ENCODE measurements around the gene RAX. TPM values are rescaled to one million over a fixed set of nuclear protein-coding genes. Genes with fewer than 3 reads are reported as not detected.

RAX gene
- total RNA-seq, 1 experiment from 2014 or later = not detected

- in situ Hi-C loops (cut with HindIII; ENCODE audit: low pct_unique_long_range_greater_than_20kb, low sequenced_read_pairs) = no loop called here
- TF ChIP-seq REST (IDR thresholded peaks at IDR 0.05; ENCODE audit: insufficient read depth in 1 of 2, low read depth in 2 of 2, low read length in 1 of 2) (no peak), CTCF (IDR thresholded peaks at IDR 0.05) (peak; percentile 71)
- POLR2A ChIA-PET = no interaction called here
Observed at GRCh38 chr18:59249199-59249774, 24.0 kb downstream of the RAX start.

GRCh38 chr18:59246796-59247195 is 26.5 kb downstream of the RAX start:
- ChIA-PET CTCF (no interaction called here), POLR2A (no interaction called here)
- no TSS peak for BruUV-seq (replicated peaks)
- Histone ChIP-seq H3K4me3 (ENCODE audit: low read depth in 2 of 2, low read length in 2 of 2) (no peak overlapping the region), H3K27ac (ENCODE audit: low read length) (no peak overlapping the region), H3K36me3 (ENCODE audit: control insufficient read depth, insufficient read depth, low read length) (no peaks in the 10 kb centered on the region), H3K9me3 (ENCODE audit: control insufficient read depth, insufficient read depth, low read depth, low read length) (no peaks in the 10 kb centered on the region), H3K4me1 (ENCODE audit: control insufficient read depth, insufficient read depth, low read length) (no peaks in the 10 kb centered on the region), H3K27me3 (ENCODE audit: control insufficient read depth, insufficient read depth, low read length) (peaks cover 2% of the 10 kb centered on the region)
- DNase-seq (ENCODE audit: low read depth, low spot score) (no peak), ATAC-seq (no peak)
- TF ChIP-seq POLR2AphosphoS5 (IDR thresholded peaks at IDR 0.05; ENCODE audit: low read depth, low read length) = no peak
- no peak for TF ChIP-seq REST (IDR thresholded peaks at IDR 0.05; ENCODE audit: insufficient read depth in 1 of 2, low read depth in 2 of 2, low read length in 1 of 2)
- no peak for TF ChIP-seq TCF7L2 (IDR thresholded peaks at IDR 0.05; ENCODE audit: low read depth, low read length)
- TF ChIP-seq CTCF (IDR thresholded peaks at IDR 0.05) = no peak
- TF ChIP-seq SIN3A (IDR thresholded peaks at IDR 0.05; ENCODE audit: borderline replicate concordance, insufficient read depth, low read depth, low read length) = no peak
- in situ Hi-C loops (cut with HindIII; ENCODE audit: low pct_unique_long_range_greater_than_20kb, low sequenced_read_pairs) = no loop called here
- intact Hi-C loops (cut with micrococcal nuclease; ENCODE audit: unreplicated experiment) = loop anchor here (5.0 kb wide), 2 partner anchors 61 to 156 kb away; no protein-coding TSS in a partner anchor

More at GRCh38 chr18:59249199-59249774, 24.0 kb downstream of the RAX start:
- peaks cover 2% of the 10 kb centered on the region for H3K27me3 ChIP-seq (ENCODE audit: control insufficient read depth, insufficient read depth, low read length)
- no peaks in the 10 kb centered on the region for H3K9me3 ChIP-seq (ENCODE audit: control insufficient read depth, insufficient read depth, low read depth, low read length)
- no peaks in the 10 kb centered on the region for H3K4me1 ChIP-seq (ENCODE audit: control insufficient read depth, insufficient read depth, low read length)
- intact Hi-C loops (cut with micrococcal nuclease; ENCODE audit: unreplicated experiment) = loop anchor here (5.0 kb wide), 2 partner anchors 58 to 153 kb away; no protein-coding TSS in a partner anchor
- no TSS peak for BruUV-seq (replicated peaks)
- ATAC-seq (peak; percentile 74; the same call in 1 of the 2 replicates), DNase-seq (ENCODE audit: low read depth, low spot score) (peak; percentile 72)
- CTCF ChIA-PET = interaction anchor here (0.5 to 1.6 kb wide), 3 partner anchors 59 to 373 kb away, joined by 6 to 14 read pairs (median 10); no protein-coding TSS in a partner anchor
- no peaks in the 10 kb centered on the region for H3K36me3 ChIP-seq (ENCODE audit: control insufficient read depth, insufficient read depth, low read length)
- no peak overlapping the region for H3K4me3 ChIP-seq (ENCODE audit: low read depth in 2 of 2, low read length in 2 of 2)
- H3K27ac ChIP-seq (ENCODE audit: low read length) = no peak overlapping the region
